Tibial nerve (tissue), 4 donors: ENCODE results near the gene HSPA6. TPM values are rescaled to one million over a fixed set of nuclear protein-coding genes. Genes with fewer than 3 reads are reported as not detected.
A peak's percentile ranks its signal among the peaks of the same experiment; 100 is the strongest.
"Not testable (repeated sequence)": the region's sequence is repeated elsewhere in the genome, so short reads cannot be mapped to it uniquely, and the experiment has no call there.

Experiments used
- DNase-seq, 2 donors: peaks; one replicate each; pipeline ENCODE4 v3.0.0-alpha.2; 2019; ENCODE audit warnings: low spot score in 2 of 2
- H3K27ac ChIP-seq, 4 donors: fragments of 200-600 bp; sonication (generic) in 3 of 4; one replicate each; pipeline ENCODE4 v1.5.1; 2017 to 2019; ENCODE audit warnings: mild to moderate bottlenecking in 1 of 4
- H3K27me3 ChIP-seq, 2 donors: fragments of 200-600 bp; sonication (generic) in 1 of 2; one replicate each; pipeline versions ENCODE4 v1.5.1 to v1.6.0; 2017 to 2019
- H3K36me3 ChIP-seq, 3 donors: fragments of 200-600 bp; sonication (generic); one replicate each; pipeline ENCODE4 v1.5.1; 2018 to 2019
- H3K4me1 ChIP-seq, 4 donors: fragments of 200-600 bp; sonication (generic) in 3 of 4; one replicate each; pipeline ENCODE4 v1.5.1; 2017 to 2019
- H3K4me3 ChIP-seq, 4 donors: fragments of 200-600 bp; sonication (generic) in 3 of 4; one replicate each; pipeline ENCODE4 v1.5.1; 2017 to 2019; ENCODE audit warnings: mild to moderate bottlenecking in 1 of 4, moderate library complexity in 1 of 4
- H3K9me3 ChIP-seq, 4 donors: fragments of 200-600 bp; sonication (generic) in 3 of 4; one replicate each; pipeline ENCODE4 v1.5.1; 2017 to 2019
- CTCF ChIP-seq, 5 experiments: fragments of 200-600 bp in 3 of 5; fragments of 450-650 bp in 2 of 5; sonication (generic) in 3 of 5; IDR thresholded peaks; one replicate each; pipeline ENCODE4 v1.5.1; 2016 to 2019; ENCODE audit warnings: antibody characterized with exemption in 5 of 5, mild to moderate bottlenecking in 3 of 5, moderate library complexity in 2 of 5
- EP300 ChIP-seq, 2 donors: sonication (generic); formaldehyde crosslinking; IDR thresholded peaks; one replicate each; pipeline ENCODE4 v1.6.1; 2017; ENCODE audit warnings: antibody characterized with exemption in 2 of 2, mild to moderate bottlenecking in 1 of 2
- POLR2A ChIP-seq, 2 donors: fragments of 450-650 bp; IDR thresholded peaks; one replicate each; pipeline ENCODE4 v1.6.1; 2017; ENCODE audit warnings: antibody characterized with exemption in 2 of 2, mild to moderate bottlenecking in 2 of 2, moderate library complexity in 2 of 2
- WGBS, 2 donors: methylation state at CpG; one replicate each; pipeline ENCODE4 v1.1.5; 2018; 5-methylcytosine and 5-hydroxymethylcytosine counted together
- total RNA-seq, 4 donors: library from RNA; depleted of rRNA; stranded (reverse); fragments of >200 nt; gene quantifications; one replicate each; pipeline ENCODE4 v1.1.0, GENCODE V29; 2016

Gene HSPA6
- total RNA-seq, 4 donors from 2014 or later, result 2.5 to 8.1 (median 5.4) TPM

DNA sequence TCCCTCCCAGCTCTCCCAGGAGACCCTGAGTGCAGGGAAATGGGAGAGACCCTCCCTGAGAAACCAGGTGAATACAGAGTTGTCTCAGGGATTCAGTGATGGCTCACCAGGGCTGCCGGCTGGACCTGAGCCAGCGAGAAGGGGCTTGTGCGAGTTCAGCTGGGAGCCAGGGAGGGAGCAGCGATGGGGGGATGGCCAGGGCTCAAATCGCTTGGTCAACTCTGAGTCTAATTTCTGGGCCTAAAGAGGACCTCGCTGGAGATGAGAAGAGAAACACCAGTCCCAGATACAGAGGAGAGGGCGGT is 12.6 kb upstream of the HSPA6 start:
- WGBS, 2 donors, result 90 to 91% methylated on average over 7 of the region's 7 CpGs
- Histone ChIP-seq H3K27me3 (peaks cover 0 to under 1% of the 10 kb centered on the region in 2 donors), H3K4me1 (peaks cover 0 to 24% (median 10%) of the 10 kb centered on the region in 4 donors), H3K36me3 (no peaks in the 10 kb centered on the region), H3K9me3 (no peaks in the 10 kb centered on the region), H3K4me3 (no peak overlapping the region), H3K27ac (peak overlapping the region in 1 of 4 donors; percentile 8)
- no peak for DNase-seq
- TF ChIP-seq EP300 (IDR thresholded peaks at IDR 0.05) (no peak), CTCF (IDR thresholded peaks at IDR 0.05) (no peak), POLR2A (IDR thresholded peaks at IDR 0.05) (no peak)

DNA sequence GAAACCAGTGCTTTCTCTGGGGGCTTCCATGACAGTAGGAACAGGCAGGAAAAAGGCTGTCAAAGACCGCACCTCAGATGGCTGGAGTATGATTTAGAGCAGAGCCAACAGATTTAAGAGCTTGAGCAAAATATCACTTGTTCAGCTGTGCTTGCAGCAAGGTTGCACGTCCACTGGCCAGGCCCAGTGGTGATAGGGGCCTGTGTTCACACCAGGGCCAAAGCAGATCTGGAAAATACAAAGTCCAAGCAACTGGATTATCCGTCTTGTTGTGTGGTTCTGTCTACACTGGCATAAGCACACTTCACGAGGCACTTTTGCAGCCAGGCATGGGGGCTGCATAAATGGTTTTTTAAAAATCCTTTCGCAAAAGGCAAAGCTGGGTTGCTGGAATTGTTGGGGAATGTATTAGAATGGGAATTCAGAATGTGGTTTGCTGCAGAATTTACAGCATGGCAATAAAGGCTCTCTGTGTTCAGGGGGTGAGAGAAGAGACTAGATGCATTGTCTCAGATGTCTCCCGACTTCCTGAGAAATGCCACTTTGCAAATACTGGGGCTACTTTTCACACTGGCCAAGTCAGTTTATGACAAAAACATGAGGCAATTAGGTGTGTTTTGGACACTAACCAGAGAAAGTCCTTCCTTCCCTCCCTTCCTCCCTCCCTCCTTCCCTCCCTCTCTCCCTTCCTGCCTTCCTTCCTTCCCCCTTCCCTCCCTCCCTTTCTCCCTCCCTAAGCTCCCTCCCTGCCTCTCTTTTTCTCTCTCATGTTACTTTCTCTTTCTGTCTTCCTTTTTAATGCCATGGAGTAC is 11.5 kb upstream of the HSPA6 start:
- not testable (repeated sequence) for DNase-seq, H3K9me3 ChIP-seq, H3K36me3 ChIP-seq, H3K4me3 ChIP-seq, H3K27me3 ChIP-seq
- Histone ChIP-seq H3K27ac (peak overlapping the region in 2 of 4 donors; percentile 38 to 58), H3K4me1 (peaks cover 0 to 15% (median 7%) of the 10 kb centered on the region in 4 donors)
- 48 to 51% methylated on average over 6 of the region's 6 CpGs for WGBS, 2 donors

DNA sequence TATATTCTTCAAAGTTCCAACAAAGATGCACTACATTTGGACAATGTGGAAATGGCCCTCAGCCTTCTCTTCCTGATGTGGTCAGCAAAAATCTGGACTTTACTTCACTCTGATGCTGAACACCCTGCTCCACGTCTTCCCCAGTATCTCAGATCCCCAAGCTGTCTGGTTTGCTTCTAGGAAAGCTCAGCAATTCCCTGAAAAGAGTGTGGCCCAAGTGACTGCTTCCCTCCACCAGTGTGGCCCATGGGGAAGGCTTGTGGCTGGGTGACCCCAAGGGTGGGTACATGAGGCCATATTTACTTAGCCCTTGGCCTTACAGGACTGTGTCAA is 10.9 kb upstream of the HSPA6 start:
- no CpG with 5 or more reads among the region's 1 CpG for WGBS, 2 donors
- H3K36me3 ChIP-seq, H3K27me3 ChIP-seq, H3K4me3 ChIP-seq, DNase-seq, H3K9me3 ChIP-seq: not testable (repeated sequence)
- H3K4me1 ChIP-seq, result peaks cover 0 to 15% (median 7%) of the 10 kb centered on the region in 4 donors
- H3K27ac ChIP-seq, result peak overlapping the region in 2 of 4 donors; percentile 63 to 78

- not testable (repeated sequence) for H3K4me3 ChIP-seq, H3K9me3 ChIP-seq, H3K27me3 ChIP-seq, DNase-seq, H3K36me3 ChIP-seq
- Histone ChIP-seq H3K27ac (peak overlapping the region in 2 of 4 donors; percentile 63 to 78), H3K4me1 (peaks cover 0 to 15% (median 7%) of the 10 kb centered on the region in 4 donors)
- WGBS, 2 donors, result 73 to 95% methylated on average over 1 of the region's 1 CpG
Measured at GRCh38 chr1:161513953-161514352, 10.4 kb upstream of the HSPA6 start.

DNA sequence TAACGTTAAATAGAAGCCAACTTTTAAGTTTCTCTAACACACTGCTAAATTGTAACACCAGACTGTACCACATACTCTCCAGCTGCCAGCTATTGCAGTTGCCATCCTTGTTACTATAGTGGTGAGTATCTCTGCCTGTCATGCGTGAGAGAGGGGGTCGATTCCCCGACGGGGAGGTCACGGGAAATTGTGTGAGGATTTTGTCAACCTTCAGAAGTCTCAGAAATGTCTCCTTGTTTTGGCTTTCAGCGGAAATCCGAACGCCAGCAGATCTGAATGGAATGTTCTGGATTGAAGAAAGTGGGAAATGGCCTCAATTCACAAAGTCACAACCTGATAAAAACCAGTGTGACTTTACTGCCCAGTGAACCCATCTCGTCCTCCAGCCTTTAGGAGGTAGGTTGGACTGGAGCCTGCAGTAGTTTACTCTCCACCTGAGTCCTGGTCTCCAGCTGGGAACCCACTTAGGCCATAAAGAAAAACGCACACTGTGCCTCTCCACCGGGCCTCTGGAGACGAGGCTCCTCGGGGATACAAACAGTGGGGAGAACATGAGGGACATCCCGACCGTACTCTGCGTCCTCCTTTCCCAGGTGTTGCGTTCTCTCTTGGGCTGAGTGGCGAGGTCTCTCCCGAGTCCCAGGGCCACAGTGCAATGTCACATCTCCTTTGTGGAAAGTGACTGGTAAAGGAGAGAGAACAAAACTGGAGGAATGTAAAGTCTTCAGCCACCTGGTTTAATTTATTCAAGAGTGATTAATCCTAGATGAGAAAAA is 1.1 kb upstream of the HSPA6 start:
- H3K4me1 ChIP-seq, H3K9me3 ChIP-seq, H3K36me3 ChIP-seq, DNase-seq, H3K27me3 ChIP-seq: not testable (repeated sequence)
- WGBS, 2 donors, result 72 to 77% methylated on average over 16 to 20 of the region's 20 CpGs
- Histone ChIP-seq H3K4me3 (peak overlapping the region in 1 of 4 donors; percentile 77), H3K27ac (peak overlapping the region in 1 of 4 donors; percentile 75)

DNA sequence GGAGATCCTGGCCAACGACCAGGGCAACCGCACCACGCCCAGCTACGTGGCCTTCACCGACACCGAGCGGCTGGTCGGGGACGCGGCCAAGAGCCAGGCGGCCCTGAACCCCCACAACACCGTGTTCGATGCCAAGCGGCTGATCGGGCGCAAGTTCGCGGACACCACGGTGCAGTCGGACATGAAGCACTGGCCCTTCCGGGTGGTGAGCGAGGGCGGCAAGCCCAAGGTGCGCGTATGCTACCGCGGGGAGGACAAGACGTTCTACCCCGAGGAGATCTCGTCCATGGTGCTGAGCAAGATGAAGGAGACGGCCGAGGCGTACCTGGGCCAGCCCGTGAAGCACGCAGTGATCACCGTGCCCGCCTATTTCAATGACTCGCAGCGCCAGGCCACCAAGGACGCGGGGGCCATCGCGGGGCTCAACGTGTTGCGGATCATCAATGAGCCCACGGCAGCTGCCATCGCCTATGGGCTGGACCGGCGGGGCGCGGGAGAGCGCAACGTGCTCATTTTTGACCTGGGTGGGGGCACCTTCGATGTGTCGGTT is 477 bp downstream of the HSPA6 start:
- H3K4me3 ChIP-seq, result peak overlapping the region; percentile 37 to 81 (median 72)
- H3K36me3 ChIP-seq, H3K9me3 ChIP-seq, H3K27me3 ChIP-seq, DNase-seq, H3K4me1 ChIP-seq: not testable (repeated sequence)
- 0 to 10% methylated on average over 1 to 16 of the region's 55 CpGs for WGBS, 2 donors
- H3K27ac ChIP-seq, result peak overlapping the region in 2 of 4 donors; percentile 47 to 67

DNA sequence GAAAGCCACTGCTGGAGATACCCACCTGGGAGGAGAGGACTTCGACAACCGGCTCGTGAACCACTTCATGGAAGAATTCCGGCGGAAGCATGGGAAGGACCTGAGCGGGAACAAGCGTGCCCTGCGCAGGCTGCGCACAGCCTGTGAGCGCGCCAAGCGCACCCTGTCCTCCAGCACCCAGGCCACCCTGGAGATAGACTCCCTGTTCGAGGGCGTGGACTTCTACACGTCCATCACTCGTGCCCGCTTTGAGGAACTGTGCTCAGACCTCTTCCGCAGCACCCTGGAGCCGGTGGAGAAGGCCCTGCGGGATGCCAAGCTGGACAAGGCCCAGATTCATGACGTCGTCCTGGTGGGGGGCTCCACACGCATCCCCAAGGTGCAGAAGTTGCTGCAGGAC is 981 bp downstream of the HSPA6 start:
- not testable (repeated sequence) for H3K36me3 ChIP-seq, H3K9me3 ChIP-seq, H3K27me3 ChIP-seq, DNase-seq, H3K4me1 ChIP-seq
- 65 to 70% methylated on average over 4 to 15 of the region's 23 CpGs for WGBS, 2 donors
- Histone ChIP-seq H3K4me3 (peak overlapping the region in 2 of 4 donors; percentile 37 to 77), H3K27ac (peak overlapping the region in 1 of 4 donors; percentile 67)

GRCh38 chr1:161525918-161526317 is 1.6 kb downstream of the HSPA6 start:
- DNase-seq, H3K4me3 ChIP-seq, H3K27ac ChIP-seq, H3K4me1 ChIP-seq, H3K36me3 ChIP-seq, H3K27me3 ChIP-seq, H3K9me3 ChIP-seq: not testable (repeated sequence)
- 82 to 86% methylated on average over 7 of the region's 7 CpGs for WGBS, 2 donors

GRCh38 chr1:161528550-161528949 is 4.2 kb downstream of the HSPA6 start:
- H3K27ac ChIP-seq, H3K4me3 ChIP-seq, H3K27me3 ChIP-seq, H3K9me3 ChIP-seq, H3K36me3 ChIP-seq: not testable (repeated sequence)
- 36 to 40% methylated on average over 3 of the region's 3 CpGs for WGBS, 2 donors
- H3K4me1 ChIP-seq, result peaks cover 0 to 24% (median 13%) of the 10 kb centered on the region in 4 donors
- peak; percentile 51 to 57 for DNase-seq

DNA sequence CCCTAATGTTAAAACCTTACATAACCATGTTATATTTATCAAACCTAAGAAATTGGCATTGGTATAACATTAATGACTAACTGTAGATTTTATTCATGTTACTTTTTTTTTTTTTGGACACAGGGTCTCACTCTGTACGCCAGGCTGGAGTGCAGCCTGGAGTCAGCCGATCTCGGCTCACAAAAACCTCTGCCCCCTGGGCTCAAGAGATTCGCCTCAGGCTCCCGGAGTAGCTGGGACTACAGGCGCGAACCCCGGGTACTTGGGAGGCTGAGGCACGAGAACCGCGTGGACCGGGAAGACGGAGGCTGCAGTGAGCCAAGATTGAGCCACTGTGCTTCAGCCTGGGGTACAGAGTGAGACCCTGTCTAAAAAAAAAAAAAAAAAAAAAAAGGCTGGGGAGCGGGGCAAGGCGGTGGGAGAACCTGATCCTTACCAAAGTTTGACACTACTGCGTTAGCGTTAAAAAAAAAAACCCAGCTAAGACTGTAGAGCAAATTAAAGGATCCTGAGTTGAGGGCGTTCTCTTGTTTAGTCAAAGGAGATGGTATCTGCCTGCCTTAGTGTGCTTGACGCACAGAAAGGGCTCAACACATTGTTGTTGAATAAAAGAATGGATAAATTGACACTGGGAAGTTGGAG is 5.2 kb downstream of the HSPA6 start:
- H3K36me3 ChIP-seq, DNase-seq, H3K27me3 ChIP-seq, H3K9me3 ChIP-seq: not testable (repeated sequence)
- Histone ChIP-seq H3K4me1 (peaks cover 0 to 24% (median 13%) of the 10 kb centered on the region in 4 donors), H3K27ac (peak overlapping the region in 2 of 4 donors; percentile 91 to 97), H3K4me3 (peak overlapping the region in 3 of 4 donors; percentile 73 to 76 (median 75))
- WGBS, 2 donors, result 25 to 33% methylated on average over 19 of the region's 19 CpGs
